Measurements from ENCODE around the gene RPL28. TPM values are rescaled to one million over a fixed set of nuclear protein-coding genes. Genes with fewer than 3 reads are reported as not detected.
A peak's percentile ranks its signal among the peaks of the same experiment; 100 is the strongest.
"Not testable (repeated sequence)": the region's sequence is repeated elsewhere in the genome, so short reads cannot be mapped to it uniquely, and the experiment has no call there.

RPL28 gene
- total RNA-seq, 1 donor from 2014 or later, result 569 TPM

GRCh38 chr19:55387736-55388497 is 2.2 kb downstream of the RPL28 start:
- ATAC-seq (ENCODE audit: poor library complexity), result no peak
- no peak for DNase-seq
- intact Hi-C loops (cut with DNase I), result no loop called here

- intact Hi-C loops (cut with DNase I), result no loop called here
- DNase-seq (no peak), ATAC-seq (ENCODE audit: poor library complexity) (no peak)
Observed at GRCh38 chr19:55389386-55390317, 3.9 kb downstream of the RPL28 start.

- no peak for DNase-seq
- ATAC-seq (ENCODE audit: poor library complexity), result no peak
- intact Hi-C loops (cut with DNase I), result no loop called here
Observed at GRCh38 chr19:55390461-55390880, 4.7 kb downstream of the RPL28 start.

GRCh38 chr19:55391191-55391670 is 5.5 kb downstream of the RPL28 start:
- DNase-seq, result no peak
- ATAC-seq (ENCODE audit: poor library complexity), result no peak
- intact Hi-C loops (cut with DNase I), result no loop called here

GRCh38 chr19:55391702-55392615 is 6.2 kb downstream of the RPL28 start:
- no peak for ATAC-seq (ENCODE audit: poor library complexity)

GRCh38 chr19:55392820-55393761 is 7.4 kb downstream of the RPL28 start:
- no peak for DNase-seq
- ATAC-seq (ENCODE audit: poor library complexity), result no peak

More at GRCh38 chr19:55391702-55392615, 6.2 kb downstream of the RPL28 start:
- DNase-seq, result no peak
- intact Hi-C loops (cut with DNase I), result no loop called here

GRCh38 chr19:55398200-55398925 is 12.6 kb downstream of the RPL28 start:
- intact Hi-C loops (cut with DNase I), result no loop called here
- ATAC-seq (ENCODE audit: poor library complexity) (no peak), DNase-seq (no peak)

More at GRCh38 chr19:55392820-55393761, 7.4 kb downstream of the RPL28 start:
- intact Hi-C loops (cut with DNase I), result no loop called here

GRCh38 chr19:55400281-55401087 is 14.8 kb downstream of the RPL28 start:
- intact Hi-C loops (cut with DNase I), result no loop called here
- DNase-seq (no peak), ATAC-seq (ENCODE audit: poor library complexity) (no peak)

GRCh38 chr19:55401390-55401789 is 15.7 kb downstream of the RPL28 start:
- ATAC-seq (ENCODE audit: poor library complexity); intact Hi-C loops (cut with DNase I); DNase-seq: not testable (repeated sequence)

- intact Hi-C loops (cut with DNase I), result no loop called here
- DNase-seq (no peak), ATAC-seq (ENCODE audit: poor library complexity) (no peak)
Observed at GRCh38 chr19:55402509-55402908, 16.8 kb downstream of the RPL28 start.

- intact Hi-C loops (cut with DNase I), result no loop called here
- ATAC-seq (ENCODE audit: poor library complexity) (no peak), DNase-seq (no peak)
Observed at GRCh38 chr19:55405638-55406037, 19.9 kb downstream of the RPL28 start.

- DNase-seq (no peak), ATAC-seq (ENCODE audit: poor library complexity) (no peak)
- intact Hi-C loops (cut with DNase I), result no loop called here
Observed at GRCh38 chr19:55406091-55406825, 20.5 kb downstream of the RPL28 start.

GRCh38 chr19:55406826-55407549 is 21.3 kb downstream of the RPL28 start:
- intact Hi-C loops (cut with DNase I), result no loop called here
- ATAC-seq (ENCODE audit: poor library complexity) (peak; percentile 0), DNase-seq (peak; percentile 59)

GRCh38 chr19:55407550-55407799 is 21.7 kb downstream of the RPL28 start, which contains the start of gene UBE2S:
Gene UBE2S, minus strand, starts transcription at chr19:55407788. Its CDS starts 199 bp downstream, at chr19:55407589.
- DNase-seq; intact Hi-C loops (cut with DNase I); ATAC-seq (ENCODE audit: poor library complexity): not testable (repeated sequence)

Measured in Right ventricle myocardium superior (tissue), 1 donor.